ENCODE results near the gene SLC6A15. TPM values are rescaled to one million over a fixed set of nuclear protein-coding genes. Genes with fewer than 3 reads are reported as not detected.

The SLC6A15 gene
- total RNA-seq, 1 experiment from 2014 or later = not detected

DNA sequence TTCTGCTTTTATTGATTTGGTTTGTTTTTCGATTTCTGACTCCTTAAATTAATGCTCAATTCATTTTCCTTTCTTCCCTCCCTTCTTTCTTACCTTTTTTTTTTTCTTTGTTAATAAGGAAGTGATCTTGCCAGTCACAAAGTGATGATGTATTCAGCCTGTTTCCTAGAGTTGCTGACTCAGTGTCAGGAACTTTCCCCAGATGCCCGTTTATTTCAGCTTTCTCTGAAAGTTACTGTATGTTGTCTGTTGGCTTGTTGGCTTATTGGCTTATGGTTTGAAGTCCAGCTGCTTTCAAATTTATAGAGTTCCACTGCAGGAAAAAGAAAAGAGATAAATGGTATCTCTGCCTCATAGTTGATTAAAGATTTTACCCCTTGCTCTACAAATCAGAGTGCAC, 12.4 kb upstream of the SLC6A15 start:
- H2AFZ ChIP-seq (ENCODE audit: low read length) = no peak overlapping the region
- H3K79me2 ChIP-seq (ENCODE audit: low read length) = no peaks in the 10 kb centered on the region
- H3K4me3 ChIP-seq (ENCODE audit: low read length) = no peak overlapping the region
- H3K4me2 ChIP-seq (ENCODE audit: low read depth, low read length, poor library complexity, severe bottlenecking) = no peak overlapping the region
- no peak overlapping the region for H3K9ac ChIP-seq (ENCODE audit: low read length)
- no peaks in the 10 kb centered on the region for H3K36me3 ChIP-seq (ENCODE audit: insufficient read depth, low read length)
- H3K9me3 ChIP-seq (ENCODE audit: low read length) = no peaks in the 10 kb centered on the region; the same call in 1 of the 2 replicates
- no peaks in the 10 kb centered on the region for H3K9me2 ChIP-seq (replicated peaks; ENCODE audit: insufficient read depth, low read length)
- H3K4me1 ChIP-seq (ENCODE audit: low read length) = no peaks in the 10 kb centered on the region
- no peak overlapping the region for H3K27ac ChIP-seq (ENCODE audit: low read length)
- no peak for DNase-seq
- no peaks in the 10 kb centered on the region for H4K20me1 ChIP-seq (ENCODE audit: insufficient read depth, low read depth, low read length)
- H3K27me3 ChIP-seq (ENCODE audit: low read length) = no peaks in the 10 kb centered on the region

DNA sequence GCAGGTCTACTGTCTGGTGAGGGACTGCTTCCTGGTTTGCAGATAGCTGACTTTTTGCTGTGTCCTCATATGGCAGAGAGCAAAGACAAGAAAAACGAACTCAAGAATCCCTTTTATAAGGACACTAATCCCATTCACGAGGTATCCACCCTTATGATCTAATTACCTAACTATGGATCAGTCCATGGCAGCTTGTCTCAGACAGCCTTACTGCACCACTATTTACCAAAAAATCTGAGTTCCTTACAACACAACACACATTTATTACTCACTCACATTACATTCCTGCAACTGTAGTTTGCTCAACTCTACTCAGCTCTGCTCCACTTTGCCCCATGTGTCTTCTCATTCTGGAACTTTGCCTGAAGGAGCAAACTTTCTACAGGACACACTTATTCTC, 10.1 kb upstream of the SLC6A15 start:
- no peak for DNase-seq
- no peak overlapping the region for H3K9ac ChIP-seq (ENCODE audit: low read length)
- no peak overlapping the region for H3K4me2 ChIP-seq (ENCODE audit: low read depth, low read length, poor library complexity, severe bottlenecking)
- H3K27me3 ChIP-seq (ENCODE audit: low read length) = no peaks in the 10 kb centered on the region
- no peak overlapping the region for H2AFZ ChIP-seq (ENCODE audit: low read length)
- no peaks in the 10 kb centered on the region for H3K9me2 ChIP-seq (replicated peaks; ENCODE audit: insufficient read depth, low read length)
- no peak overlapping the region for H3K27ac ChIP-seq (ENCODE audit: low read length)
- no peaks in the 10 kb centered on the region for H3K36me3 ChIP-seq (ENCODE audit: insufficient read depth, low read length)
- no peaks in the 10 kb centered on the region for H3K4me1 ChIP-seq (ENCODE audit: low read length)
- no peaks in the 10 kb centered on the region for H4K20me1 ChIP-seq (ENCODE audit: insufficient read depth, low read depth, low read length)
- no peaks in the 10 kb centered on the region; the same call in 1 of the 2 replicates for H3K9me3 ChIP-seq (ENCODE audit: low read length)
- H3K79me2 ChIP-seq (ENCODE audit: low read length) = no peaks in the 10 kb centered on the region
- H3K4me3 ChIP-seq (ENCODE audit: low read length) = no peak overlapping the region

DNA sequence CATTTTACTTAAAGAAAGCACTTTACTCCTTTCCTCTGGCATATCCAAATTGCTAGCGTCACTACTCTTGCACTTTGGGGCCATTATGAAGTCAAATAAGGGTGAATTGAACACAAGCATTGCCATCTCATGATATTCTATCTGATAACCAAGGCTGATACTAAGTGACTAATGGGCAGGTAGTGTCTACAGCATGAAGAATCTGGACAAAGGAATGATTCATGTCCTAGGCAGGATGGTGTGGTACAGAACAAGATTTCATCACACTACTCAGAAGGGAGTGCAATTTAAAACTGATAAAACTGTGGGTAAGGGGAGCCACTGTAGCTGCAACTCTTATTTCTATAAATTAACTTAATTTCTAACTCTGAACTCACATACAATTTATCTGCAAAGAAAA, 7.7 kb upstream of the SLC6A15 start:
- no peak overlapping the region for H3K9ac ChIP-seq (ENCODE audit: low read length)
- no peak overlapping the region for H3K27ac ChIP-seq (ENCODE audit: low read length)
- no peak overlapping the region for H2AFZ ChIP-seq (ENCODE audit: low read length)
- H3K4me2 ChIP-seq (ENCODE audit: low read depth, low read length, poor library complexity, severe bottlenecking) = no peak overlapping the region
- H3K9me3 ChIP-seq (ENCODE audit: low read length) = no peaks in the 10 kb centered on the region; the same call in 1 of the 2 replicates
- no peak overlapping the region for H3K4me3 ChIP-seq (ENCODE audit: low read length)
- DNase-seq = no peak
- H3K9me2 ChIP-seq (replicated peaks; ENCODE audit: insufficient read depth, low read length) = no peaks in the 10 kb centered on the region
- no peaks in the 10 kb centered on the region for H3K4me1 ChIP-seq (ENCODE audit: low read length)
- no peaks in the 10 kb centered on the region for H3K27me3 ChIP-seq (ENCODE audit: low read length)
- H3K79me2 ChIP-seq (ENCODE audit: low read length) = no peaks in the 10 kb centered on the region
- no peaks in the 10 kb centered on the region for H4K20me1 ChIP-seq (ENCODE audit: insufficient read depth, low read depth, low read length)
- no peaks in the 10 kb centered on the region for H3K36me3 ChIP-seq (ENCODE audit: insufficient read depth, low read length)

DNA sequence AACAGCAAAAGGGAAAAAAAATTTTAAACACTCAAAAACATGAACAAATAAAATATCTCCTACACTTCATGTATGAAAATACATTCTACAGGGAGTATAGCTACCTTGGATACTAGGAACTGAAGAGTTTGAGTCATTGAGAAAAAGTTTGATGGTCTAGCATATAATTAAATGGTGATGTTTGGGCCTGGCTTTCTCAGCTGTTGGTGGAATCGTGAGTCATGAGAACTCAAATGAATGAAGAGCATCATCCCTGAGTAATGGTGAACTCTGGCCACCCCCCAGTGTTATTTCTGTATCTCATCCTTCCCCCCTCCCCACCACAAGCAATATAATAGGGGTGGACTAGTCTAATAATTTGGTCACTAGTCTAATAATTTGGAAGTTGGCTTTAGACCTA, 6.7 kb upstream of the SLC6A15 start:
- Histone ChIP-seq H3K9me2 (replicated peaks; ENCODE audit: insufficient read depth, low read length) (no peaks in the 10 kb centered on the region), H3K27ac (ENCODE audit: low read length) (no peak overlapping the region), H4K20me1 (ENCODE audit: insufficient read depth, low read depth, low read length) (no peaks in the 10 kb centered on the region), H3K9me3 (ENCODE audit: low read length) (no peaks in the 10 kb centered on the region), H3K4me1 (ENCODE audit: low read length) (no peaks in the 10 kb centered on the region), H3K79me2 (ENCODE audit: low read length) (no peaks in the 10 kb centered on the region), H3K9ac (ENCODE audit: low read length) (no peak overlapping the region), H3K36me3 (ENCODE audit: insufficient read depth, low read length) (no peaks in the 10 kb centered on the region), H3K27me3 (ENCODE audit: low read length) (no peaks in the 10 kb centered on the region), H3K4me2 (ENCODE audit: low read depth, low read length, poor library complexity, severe bottlenecking) (no peak overlapping the region), H2AFZ (ENCODE audit: low read length) (no peak overlapping the region), H3K4me3 (ENCODE audit: low read length) (no peak overlapping the region)
- no peak for DNase-seq

DNA sequence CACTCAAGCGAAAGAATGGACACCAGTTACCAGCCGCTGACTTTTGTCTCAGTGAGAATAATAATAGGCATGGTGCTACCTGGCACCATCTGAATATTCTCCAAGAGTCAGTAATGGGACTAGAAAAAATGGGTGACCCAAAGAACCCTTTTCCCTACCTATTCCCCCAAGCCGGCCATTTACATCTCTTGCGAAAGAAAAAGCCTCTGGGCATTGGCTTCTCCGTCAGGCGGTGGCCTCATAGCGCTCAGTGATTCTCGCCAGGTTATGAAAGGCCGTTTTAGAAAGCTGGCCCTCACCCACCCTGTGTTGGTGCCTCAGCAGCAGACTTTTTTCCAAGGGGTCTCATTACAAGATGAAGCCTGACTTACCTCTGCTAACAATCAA, 523 bp upstream of the SLC6A15 start:
- H3K4me2 ChIP-seq (ENCODE audit: low read depth, low read length, poor library complexity, severe bottlenecking) = no peak overlapping the region
- no peaks in the 10 kb centered on the region for H3K36me3 ChIP-seq (ENCODE audit: insufficient read depth, low read length)
- H3K27ac ChIP-seq (ENCODE audit: low read length) = no peak overlapping the region
- no peaks in the 10 kb centered on the region for H3K27me3 ChIP-seq (ENCODE audit: low read length)
- no peaks in the 10 kb centered on the region for H3K4me1 ChIP-seq (ENCODE audit: low read length)
- H3K9me2 ChIP-seq (replicated peaks; ENCODE audit: insufficient read depth, low read length) = no peaks in the 10 kb centered on the region
- H3K79me2 ChIP-seq (ENCODE audit: low read length) = no peaks in the 10 kb centered on the region
- no peak for DNase-seq
- H4K20me1 ChIP-seq (ENCODE audit: insufficient read depth, low read depth, low read length) = no peaks in the 10 kb centered on the region
- H3K4me3 ChIP-seq (ENCODE audit: low read length) = no peak overlapping the region
- no peak overlapping the region for H3K9ac ChIP-seq (ENCODE audit: low read length)
- peaks cover 4% of the 10 kb centered on the region; the same call in 1 of the 2 replicates for H3K9me3 ChIP-seq (ENCODE audit: low read length)
- H2AFZ ChIP-seq (ENCODE audit: low read length) = no peak overlapping the region

DNA sequence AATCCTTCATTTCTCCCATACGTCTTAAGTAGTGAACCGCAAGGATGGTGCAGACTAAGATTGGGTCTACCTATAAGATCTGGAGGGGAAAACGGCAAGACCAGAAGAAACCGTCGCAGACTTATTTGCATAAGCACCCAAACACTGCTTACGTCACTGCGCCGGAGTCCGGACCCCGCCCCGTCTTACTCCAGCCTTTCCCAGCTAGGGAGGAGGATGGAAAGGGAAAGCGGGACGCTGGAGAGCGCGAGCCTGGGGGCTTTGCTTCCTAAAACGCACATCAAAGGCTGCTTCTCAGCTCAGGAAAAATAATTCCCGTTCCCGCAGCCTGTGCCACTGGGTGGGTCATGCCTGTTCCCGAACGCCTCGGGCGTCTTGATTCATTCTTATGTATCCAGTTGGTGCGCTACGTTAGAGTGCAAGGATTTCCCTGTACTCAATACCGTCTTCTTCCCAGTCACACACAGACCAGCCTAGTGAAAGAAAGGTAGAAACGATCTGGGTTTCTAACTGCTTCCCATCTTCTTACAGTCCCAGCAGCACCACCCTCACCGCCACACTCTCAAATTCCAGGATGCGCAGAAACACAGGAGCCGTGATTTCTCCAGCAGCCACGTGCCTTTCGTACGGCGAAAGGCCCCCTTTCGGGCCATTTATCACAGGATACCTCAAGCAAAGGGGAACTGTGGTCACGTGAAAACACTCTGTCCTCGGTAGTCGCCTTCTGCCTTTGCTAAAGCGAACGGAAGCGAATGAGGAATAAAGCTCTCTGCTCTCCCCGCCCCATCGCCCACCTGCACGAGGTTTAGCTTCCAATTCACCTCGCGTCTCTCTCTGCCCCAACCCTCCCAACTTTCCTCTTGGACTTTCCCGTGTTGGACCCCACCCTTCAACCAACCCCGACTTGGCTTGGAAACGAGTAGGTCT, 1.1 kb downstream of the SLC6A15 start:
- Histone ChIP-seq H3K9me2 (replicated peaks; ENCODE audit: insufficient read depth, low read length) (no peaks in the 10 kb centered on the region), H4K20me1 (ENCODE audit: insufficient read depth, low read depth, low read length) (no peaks in the 10 kb centered on the region), H3K4me3 (ENCODE audit: low read length) (no peak overlapping the region), H3K9ac (ENCODE audit: low read length) (no peak overlapping the region), H3K4me2 (ENCODE audit: low read depth, low read length, poor library complexity, severe bottlenecking) (no peak overlapping the region), H2AFZ (ENCODE audit: low read length) (no peak overlapping the region), H3K4me1 (ENCODE audit: low read length) (no peaks in the 10 kb centered on the region), H3K9me3 (ENCODE audit: low read length) (peaks cover 4% of the 10 kb centered on the region; the same call in 1 of the 2 replicates), H3K36me3 (ENCODE audit: insufficient read depth, low read length) (no peaks in the 10 kb centered on the region), H3K79me2 (ENCODE audit: low read length) (no peaks in the 10 kb centered on the region), H3K27me3 (ENCODE audit: low read length) (no peaks in the 10 kb centered on the region), H3K27ac (ENCODE audit: low read length) (no peak overlapping the region)
- no peak for DNase-seq

DNA sequence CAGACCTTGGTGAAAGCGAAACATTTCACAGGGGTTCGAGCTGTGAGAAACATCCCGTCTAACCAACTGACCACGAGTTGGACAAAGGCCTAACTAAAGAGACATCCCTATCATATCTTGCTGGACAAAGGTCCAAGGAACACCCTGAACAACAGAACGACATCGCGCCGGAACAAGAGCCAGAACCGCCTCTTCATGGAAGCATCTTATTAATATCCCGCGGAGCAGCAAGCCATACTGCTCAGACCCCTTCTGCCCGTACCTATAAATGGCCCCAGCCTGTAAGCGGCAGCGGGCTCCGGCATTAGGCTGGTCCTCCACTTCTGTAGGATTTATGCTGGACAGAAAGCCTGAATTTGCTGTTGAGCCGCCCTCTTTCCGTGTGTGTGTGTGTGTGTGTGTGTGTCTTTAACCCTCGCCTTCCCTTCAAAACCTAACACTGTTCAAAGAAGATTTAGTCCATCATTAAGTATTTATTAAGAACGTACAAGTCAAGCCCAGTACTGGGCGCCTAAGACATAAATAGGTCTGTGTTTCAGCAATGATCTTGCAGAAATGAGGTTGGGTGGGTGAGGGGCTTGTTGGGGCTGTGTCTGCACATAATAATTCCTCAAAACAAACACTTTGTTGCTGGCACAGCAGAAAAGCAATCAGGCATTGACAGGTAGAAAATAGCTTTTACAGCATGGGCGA, 1.9 kb downstream of the SLC6A15 start:
- H3K36me3 ChIP-seq (ENCODE audit: insufficient read depth, low read length) = no peaks in the 10 kb centered on the region
- no peak overlapping the region for H3K27ac ChIP-seq (ENCODE audit: low read length)
- H3K9ac ChIP-seq (ENCODE audit: low read length) = no peak overlapping the region
- H2AFZ ChIP-seq (ENCODE audit: low read length) = no peak overlapping the region
- DNase-seq = no peak
- peaks cover 4% of the 10 kb centered on the region; the same call in 1 of the 2 replicates for H3K9me3 ChIP-seq (ENCODE audit: low read length)
- no peak overlapping the region for H3K4me3 ChIP-seq (ENCODE audit: low read length)
- no peaks in the 10 kb centered on the region for H3K79me2 ChIP-seq (ENCODE audit: low read length)
- no peak overlapping the region for H3K4me2 ChIP-seq (ENCODE audit: low read depth, low read length, poor library complexity, severe bottlenecking)
- no peaks in the 10 kb centered on the region for H3K27me3 ChIP-seq (ENCODE audit: low read length)
- H3K9me2 ChIP-seq (replicated peaks; ENCODE audit: insufficient read depth, low read length) = 0 out of 2 replicates have a peak, but pooled peaks cover 3% of the 10 kb centered on the region
- no peaks in the 10 kb centered on the region for H4K20me1 ChIP-seq (ENCODE audit: insufficient read depth, low read depth, low read length)
- no peaks in the 10 kb centered on the region for H3K4me1 ChIP-seq (ENCODE audit: low read length)

DNA sequence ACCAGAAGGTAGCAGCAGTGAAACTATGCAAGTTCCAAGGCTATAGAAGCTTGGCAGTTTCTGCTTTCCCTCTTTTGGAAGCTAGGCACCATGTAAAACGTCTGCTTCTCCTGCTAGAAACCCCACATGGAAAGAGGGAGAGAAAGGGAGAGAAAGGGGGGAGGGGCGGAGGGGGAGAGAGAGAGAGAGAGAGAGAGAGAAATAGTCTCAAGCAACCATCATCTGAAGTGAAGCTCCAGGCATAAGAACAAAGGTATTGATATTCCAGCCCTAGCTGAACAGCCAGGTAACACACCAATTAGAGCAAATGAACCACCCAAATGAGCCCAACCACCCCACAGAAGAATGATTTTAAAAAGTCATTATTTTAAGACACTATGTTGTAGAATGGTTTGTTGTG, 8.5 kb downstream of the SLC6A15 start:
- Histone ChIP-seq H3K4me2 (ENCODE audit: low read depth, low read length, poor library complexity, severe bottlenecking) (no peak overlapping the region), H3K79me2 (ENCODE audit: low read length) (no peaks in the 10 kb centered on the region), H3K36me3 (ENCODE audit: insufficient read depth, low read length) (no peaks in the 10 kb centered on the region), H2AFZ (ENCODE audit: low read length) (no peak overlapping the region), H3K9me3 (ENCODE audit: low read length) (peaks cover 4% of the 10 kb centered on the region), H3K4me1 (ENCODE audit: low read length) (no peaks in the 10 kb centered on the region), H3K27me3 (ENCODE audit: low read length) (no peaks in the 10 kb centered on the region), H3K4me3 (ENCODE audit: low read length) (no peak overlapping the region), H4K20me1 (ENCODE audit: insufficient read depth, low read depth, low read length) (no peaks in the 10 kb centered on the region), H3K9ac (ENCODE audit: low read length) (no peak overlapping the region), H3K27ac (ENCODE audit: low read length) (no peak overlapping the region), H3K9me2 (replicated peaks; ENCODE audit: insufficient read depth, low read length) (peaks cover 3% of the 10 kb centered on the region; the same call in 1 of the 2 replicates)
- DNase-seq = no peak

Measured in Karpas-422 (cell line).